Astrocyte of the hippocampus (primary cell): Measurements from ENCODE around the gene ITPKC.

Experiments used
- DNase-seq: peaks from one replicate; pipeline ENCODE4 v3.0.0; 2011; ENCODE audit warnings: low read depth, low spot score

The ITPKC gene

GRCh38 chr19:40716482-40717324, at the start of gene ITPKC, which contains the start of gene COQ8B:
Gene ITPKC (plus strand): TSS chr19:40717112. CDS start chr19:40717136, 24 bp downstream.
Gene COQ8B (minus strand): TSS chr19:40716886. CDS start chr19:40714632, 2,254 bp downstream.
- peak; percentile 100 for DNase-seq

- DNase-seq = no peak
These were observed 49.3 kb upstream of the ITPKC start for GRCh38 chr19:40667602-40668001.

GRCh38 chr19:40668991-40669614, 47.8 kb upstream of the ITPKC start:
- DNase-seq = no peak

- DNase-seq = no peak
These were observed 45.5 kb upstream of the ITPKC start for GRCh38 chr19:40671404-40671803.

GRCh38 chr19:40672038-40672437, 44.9 kb upstream of the ITPKC start:
- no peak for DNase-seq

GRCh38 chr19:40672573-40673299, 44.2 kb upstream of the ITPKC start:
- DNase-seq = no peak

GRCh38 chr19:40673397-40673796, 43.5 kb upstream of the ITPKC start:
- no peak for DNase-seq

GRCh38 chr19:40674291-40674690, 42.6 kb upstream of the ITPKC start:
- DNase-seq = peak; percentile 64

- DNase-seq = no peak
These were observed 39.8 kb upstream of the ITPKC start for GRCh38 chr19:40677156-40677555.

- DNase-seq = no peak
These were observed 35.9 kb upstream of the ITPKC start for GRCh38 chr19:40681039-40681438.

- no peak for DNase-seq
These were observed 34.4 kb upstream of the ITPKC start for GRCh38 chr19:40682431-40682964.

GRCh38 chr19:40683437-40683836, 33.5 kb upstream of the ITPKC start:
- DNase-seq = no peak

GRCh38 chr19:40684280-40684679, 32.6 kb upstream of the ITPKC start:
- no peak for DNase-seq

- DNase-seq = no peak
These were observed 31.8 kb upstream of the ITPKC start for GRCh38 chr19:40685016-40685526.

GRCh38 chr19:40685563-40685962, 31.3 kb upstream of the ITPKC start:
- DNase-seq = no peak

GRCh38 chr19:40686882-40687524, 29.9 kb upstream of the ITPKC start:
- DNase-seq = no peak

GRCh38 chr19:40687525-40688016, 29.3 kb upstream of the ITPKC start:
- no peak for DNase-seq

GRCh38 chr19:40688309-40688708, 28.6 kb upstream of the ITPKC start:
- no peak for DNase-seq

GRCh38 chr19:40688987-40689338, 27.9 kb upstream of the ITPKC start:
- DNase-seq = no peak

GRCh38 chr19:40689339-40690049, 27.4 kb upstream of the ITPKC start:
- peak; percentile 43 for DNase-seq
